Peyer's patch (tissue), 4 donors: ENCODE results near the gene NSMF. TPM values are rescaled to one million over a fixed set of nuclear protein-coding genes. Genes with fewer than 3 reads are reported as not detected.

Source experiments
- DNase-seq, 3 donors: peaks; one replicate each; pipeline ENCODE4 v3.0.0-alpha.2; 2017 to 2019
- H3K27ac ChIP-seq, 4 donors: fragments of 200-600 bp; sonication (generic); one replicate each; pipeline ENCODE4 v1.5.1; 2016 to 2019
- H3K27me3 ChIP-seq, 2 donors: fragments of 200-600 bp; sonication (generic); one replicate each; pipeline ENCODE4 v1.5.1; 2019
- H3K36me3 ChIP-seq, 3 donors: fragments of 200-600 bp; sonication (generic); one replicate each; pipeline ENCODE4 v1.5.1; 2016 to 2019
- H3K4me1 ChIP-seq, 4 donors: fragments of 200-600 bp; sonication (generic); one replicate each; pipeline ENCODE4 v1.5.1; 2016 to 2019
- H3K4me3 ChIP-seq, 4 donors: fragments of 200-600 bp; sonication (generic); 1 replicate in 3 of 4; 2 replicates in 1 of 4; pipeline ENCODE4 v1.5.1; 2016 to 2019; ENCODE audit warnings: mild to moderate bottlenecking in 1 of 4
- H3K9me3 ChIP-seq, 4 donors: fragments of 200-600 bp; sonication (generic); one replicate each; pipeline ENCODE4 v1.5.1; 2016 to 2019; ENCODE audit warnings: mild to moderate bottlenecking in 1 of 4
- POLR2A ChIP-seq, 2 donors: fragments of 450-650 bp; IDR thresholded peaks; one replicate each; pipeline ENCODE4 v1.5.1; 2017; ENCODE audit warnings: antibody characterized with exemption in 2 of 2, mild to moderate bottlenecking in 2 of 2, moderate library complexity in 2 of 2
- total RNA-seq, 4 donors: library from RNA; depleted of rRNA; stranded (reverse); fragments of >200 nt; gene quantifications; one replicate each; pipeline ENCODE4 v1.1.0, GENCODE V29; 2016
- TF ChIP-seq, protein P1 (sequence below), 6 experiments: fragments of 450-650 bp in 4 of 6; fragments of 200-600 bp in 2 of 6; sonication (generic) in 1 of 6; IDR thresholded peaks; one replicate each; pipeline ENCODE4 v1.5.1; 2017 to 2019; ENCODE audit warnings: antibody characterized with exemption in 6 of 6, mild to moderate bottlenecking in 3 of 6, moderate library complexity in 1 of 6

The NSMF gene
- total RNA-seq, 4 donors from 2014 or later, result 47.0 to 135 (median 117) TPM

- Histone ChIP-seq H3K27ac (no peak overlapping the region), H3K36me3 (peaks cover 0 to 23% (median 0%) of the 10 kb centered on the region in 3 donors), H3K4me1 (peaks cover 0 to 29% (median 3%) of the 10 kb centered on the region in 4 donors), H3K4me3 (no peak overlapping the region), H3K9me3 (no peaks in the 10 kb centered on the region), H3K27me3 (no peaks in the 10 kb centered on the region)
- no peak for DNase-seq
- TF ChIP-seq POLR2A (IDR thresholded peaks at IDR 0.05), result no peak
- TF ChIP-seq, protein P1, sequence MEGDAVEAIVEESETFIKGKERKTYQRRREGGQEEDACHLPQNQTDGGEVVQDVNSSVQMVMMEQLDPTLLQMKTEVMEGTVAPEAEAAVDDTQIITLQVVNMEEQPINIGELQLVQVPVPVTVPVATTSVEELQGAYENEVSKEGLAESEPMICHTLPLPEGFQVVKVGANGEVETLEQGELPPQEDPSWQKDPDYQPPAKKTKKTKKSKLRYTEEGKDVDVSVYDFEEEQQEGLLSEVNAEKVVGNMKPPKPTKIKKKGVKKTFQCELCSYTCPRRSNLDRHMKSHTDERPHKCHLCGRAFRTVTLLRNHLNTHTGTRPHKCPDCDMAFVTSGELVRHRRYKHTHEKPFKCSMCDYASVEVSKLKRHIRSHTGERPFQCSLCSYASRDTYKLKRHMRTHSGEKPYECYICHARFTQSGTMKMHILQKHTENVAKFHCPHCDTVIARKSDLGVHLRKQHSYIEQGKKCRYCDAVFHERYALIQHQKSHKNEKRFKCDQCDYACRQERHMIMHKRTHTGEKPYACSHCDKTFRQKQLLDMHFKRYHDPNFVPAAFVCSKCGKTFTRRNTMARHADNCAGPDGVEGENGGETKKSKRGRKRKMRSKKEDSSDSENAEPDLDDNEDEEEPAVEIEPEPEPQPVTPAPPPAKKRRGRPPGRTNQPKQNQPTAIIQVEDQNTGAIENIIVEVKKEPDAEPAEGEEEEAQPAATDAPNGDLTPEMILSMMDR (IDR thresholded peaks at IDR 0.05), result no peak
Measured at GRCh38 chr9:137447722-137448601, 11.2 kb downstream of the NSMF start.

- no peak for TF ChIP-seq POLR2A (IDR thresholded peaks at IDR 0.05)
- TF ChIP-seq, protein P1 (IDR thresholded peaks at IDR 0.05), result no peak
- no peak for DNase-seq
- H3K4me1 ChIP-seq, result peaks cover 0 to 20% (median 0%) of the 10 kb centered on the region in 4 donors
- H3K36me3 ChIP-seq, result peaks cover 0 to 14% (median 0%) of the 10 kb centered on the region in 3 donors
- H3K4me3 ChIP-seq, result no peak overlapping the region
- H3K27ac ChIP-seq, result no peak overlapping the region
- no peaks in the 10 kb centered on the region for H3K9me3 ChIP-seq
- H3K27me3 ChIP-seq, result no peaks in the 10 kb centered on the region
Measured at GRCh38 chr9:137446851-137447471, 12.2 kb downstream of the NSMF start.

DNA sequence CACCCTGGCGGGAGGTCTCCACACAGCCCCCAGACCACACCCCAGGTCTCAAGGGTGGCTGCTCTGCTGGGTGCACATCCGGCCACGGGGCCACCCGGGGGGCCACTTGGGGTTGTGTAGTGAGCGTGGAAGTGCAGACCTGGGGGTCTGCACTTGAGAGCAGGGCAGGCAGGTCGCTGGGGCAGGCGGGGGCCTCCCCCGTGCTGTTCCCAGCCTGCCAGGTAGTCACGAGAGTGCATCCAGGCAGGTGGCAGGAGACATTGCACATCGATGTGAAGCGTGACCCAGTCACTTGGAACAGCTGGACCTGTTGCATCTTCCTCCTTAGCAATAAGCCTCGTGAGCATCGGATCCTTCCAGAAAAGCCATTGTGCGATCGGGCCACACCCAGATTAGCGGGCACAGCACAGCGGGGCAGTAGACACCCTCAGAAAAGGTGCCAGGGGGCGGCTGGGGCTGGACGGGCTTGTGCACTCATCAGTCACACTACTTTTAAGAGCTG, 13.2 kb downstream of the NSMF start:
- Histone ChIP-seq H3K4me1 (peaks cover 0 to 29% (median 6%) of the 10 kb centered on the region in 4 donors), H3K27ac (no peak overlapping the region), H3K36me3 (peaks cover 0 to 14% (median 0%) of the 10 kb centered on the region in 3 donors), H3K9me3 (no peaks in the 10 kb centered on the region), H3K27me3 (peaks cover 0 to 4% of the 10 kb centered on the region in 2 donors), H3K4me3 (no peak overlapping the region)
- TF ChIP-seq, protein P1 (IDR thresholded peaks at IDR 0.05), result no peak
- no peak for TF ChIP-seq POLR2A (IDR thresholded peaks at IDR 0.05)
- no peak for DNase-seq

GRCh38 chr9:137445275-137445807, 13.8 kb downstream of the NSMF start:
- H3K4me1 ChIP-seq, result peaks cover 0 to 29% (median 6%) of the 10 kb centered on the region in 4 donors
- DNase-seq, result peak; percentile 85 to 94 (median 90)
- peaks cover 0 to 4% of the 10 kb centered on the region in 2 donors for H3K27me3 ChIP-seq
- TF ChIP-seq POLR2A (IDR thresholded peaks at IDR 0.05), result peak in 1 of 2 donors; percentile 23
- TF ChIP-seq, protein P1 (IDR thresholded peaks at IDR 0.05), result peak; percentile 65 to 93 (median 82)
- peaks cover 0 to 14% (median 0%) of the 10 kb centered on the region in 3 donors for H3K36me3 ChIP-seq
- H3K4me3 ChIP-seq, result no peak overlapping the region
- H3K27ac ChIP-seq, result no peak overlapping the region
- no peaks in the 10 kb centered on the region for H3K9me3 ChIP-seq

DNA sequence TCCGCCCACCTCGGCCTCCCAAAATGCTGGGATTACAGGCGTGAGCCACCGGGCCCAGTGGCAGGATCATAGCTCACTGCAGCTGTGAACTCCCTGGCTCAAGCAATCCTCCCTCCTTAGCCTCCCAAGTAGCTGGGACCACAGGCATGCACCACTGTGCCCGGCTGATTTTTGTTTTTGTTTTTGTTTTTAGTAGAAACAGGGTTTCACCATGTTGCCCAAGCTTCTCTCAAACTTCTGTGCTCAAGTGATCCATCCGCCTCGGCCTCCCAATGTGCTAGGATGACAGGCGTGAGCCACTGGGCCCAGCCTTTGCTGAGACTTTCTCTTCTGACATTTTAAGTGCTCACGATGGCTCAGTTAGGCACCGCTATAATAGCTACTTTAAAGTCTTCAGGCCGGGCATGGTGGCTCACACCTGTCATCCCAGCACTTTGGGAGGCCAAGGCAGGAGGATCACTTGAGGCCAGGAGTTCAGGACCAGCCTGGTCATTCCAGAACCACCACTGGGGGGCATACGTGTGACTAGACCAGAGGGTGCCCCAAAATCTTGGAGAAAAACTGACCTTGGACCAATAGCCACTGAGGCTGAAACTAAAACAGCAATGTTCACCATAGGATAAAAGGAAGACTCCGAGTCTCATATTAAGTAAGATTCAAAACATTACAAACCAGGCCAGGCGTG, 14.9 kb downstream of the NSMF start:
- Histone ChIP-seq H3K4me3 (no peak overlapping the region), H3K27me3 (peaks cover 0 to 4% of the 10 kb centered on the region in 2 donors), H3K9me3 (no peaks in the 10 kb centered on the region), H3K4me1 (peaks cover 0 to 22% (median 6%) of the 10 kb centered on the region in 4 donors), H3K27ac (no peak overlapping the region), H3K36me3 (peaks cover 0 to 10% (median 0%) of the 10 kb centered on the region in 3 donors)
- no peak for TF ChIP-seq POLR2A (IDR thresholded peaks at IDR 0.05)
- TF ChIP-seq, protein P1 (IDR thresholded peaks at IDR 0.05), result no peak
- no peak for DNase-seq
